Progenitor cell of endocrine pancreas (in vitro differentiated cells): ENCODE measurements around the gene BICDL1. TPM values are rescaled to one million over a fixed set of nuclear protein-coding genes. Genes with fewer than 3 reads are reported as not detected.

ENCODE experiments used
- DNase-seq: peaks from one replicate; pipeline ENCODE4 v3.0.0; 2021; ENCODE audit warnings: low spot score; ENCODE audit not compliant: unreplicated experiment
- H3K27ac Mint-ChIP-seq: 2 replicates; pipeline ENCODE4 v1.8.0; 2021; ENCODE audit warnings: mild to moderate bottlenecking, moderate library complexity, mixed read lengths
- H3K27me3 Mint-ChIP-seq: 2 replicates; pipeline ENCODE4 v1.8.0; 2021; ENCODE audit warnings: mixed read lengths
- H3K36me3 Mint-ChIP-seq: 2 replicates; pipeline ENCODE4 v1.8.0; 2022; ENCODE audit warnings: mixed read lengths; ENCODE audit not compliant: insufficient read depth
- H3K4me1 Mint-ChIP-seq: 2 replicates; pipeline ENCODE4 v1.8.0; 2021; ENCODE audit warnings: low read depth, mixed read lengths
- H3K4me3 Mint-ChIP-seq: 2 replicates; pipeline ENCODE4 v1.8.0; 2021; ENCODE audit warnings: low read depth, mild to moderate bottlenecking, moderate library complexity, mixed read lengths
- H3K9me3 Mint-ChIP-seq: 2 replicates; pipeline ENCODE4 v1.8.0; 2021; ENCODE audit warnings: low read depth, mixed read lengths
- total RNA-seq: library from RNA; stranded (reverse); gene quantifications from 2 replicates; pipeline ENCODE4 v1.2.1, GENCODE V29; 2021
- TF ChIP-seq, protein P1 (sequence below): fragments of 200-600 bp; sonication (generic); IDR thresholded peaks from one replicate; pipeline ENCODE4 v1.5.0; 2021; ENCODE audit warnings: antibody characterized with exemption, mild to moderate bottlenecking; ENCODE audit not compliant: unreplicated experiment

Gene BICDL1
- total RNA-seq, 1 donor from 2014 or later, result 11.1 TPM

GRCh38 chr12:120119271-120119973 lies 130.4 kb downstream of the BICDL1 start:
- DNase-seq, result no peak
- H3K27me3 Mint-ChIP-seq, result no peaks in the 10 kb centered on the region
- no peak overlapping the region for H3K27ac Mint-ChIP-seq
- peaks cover 4% of the 10 kb centered on the region for H3K36me3 Mint-ChIP-seq
- no peak overlapping the region for H3K4me3 Mint-ChIP-seq
- H3K9me3 Mint-ChIP-seq, result no peaks in the 10 kb centered on the region
- TF ChIP-seq, protein P1, sequence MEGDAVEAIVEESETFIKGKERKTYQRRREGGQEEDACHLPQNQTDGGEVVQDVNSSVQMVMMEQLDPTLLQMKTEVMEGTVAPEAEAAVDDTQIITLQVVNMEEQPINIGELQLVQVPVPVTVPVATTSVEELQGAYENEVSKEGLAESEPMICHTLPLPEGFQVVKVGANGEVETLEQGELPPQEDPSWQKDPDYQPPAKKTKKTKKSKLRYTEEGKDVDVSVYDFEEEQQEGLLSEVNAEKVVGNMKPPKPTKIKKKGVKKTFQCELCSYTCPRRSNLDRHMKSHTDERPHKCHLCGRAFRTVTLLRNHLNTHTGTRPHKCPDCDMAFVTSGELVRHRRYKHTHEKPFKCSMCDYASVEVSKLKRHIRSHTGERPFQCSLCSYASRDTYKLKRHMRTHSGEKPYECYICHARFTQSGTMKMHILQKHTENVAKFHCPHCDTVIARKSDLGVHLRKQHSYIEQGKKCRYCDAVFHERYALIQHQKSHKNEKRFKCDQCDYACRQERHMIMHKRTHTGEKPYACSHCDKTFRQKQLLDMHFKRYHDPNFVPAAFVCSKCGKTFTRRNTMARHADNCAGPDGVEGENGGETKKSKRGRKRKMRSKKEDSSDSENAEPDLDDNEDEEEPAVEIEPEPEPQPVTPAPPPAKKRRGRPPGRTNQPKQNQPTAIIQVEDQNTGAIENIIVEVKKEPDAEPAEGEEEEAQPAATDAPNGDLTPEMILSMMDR, result no peak
- H3K4me1 Mint-ChIP-seq, result peaks cover 25% of the 10 kb centered on the region

- Mint-ChIP-seq H3K27ac (no peak overlapping the region), H3K36me3 (no peaks in the 10 kb centered on the region), H3K4me1 (peaks cover 12% of the 10 kb centered on the region), H3K4me3 (no peak overlapping the region), H3K9me3 (no peaks in the 10 kb centered on the region), H3K27me3 (no peaks in the 10 kb centered on the region)
- TF ChIP-seq, protein P1, result no peak
- no peak for DNase-seq
Measured at GRCh38 chr12:120121343-120121742, 132.3 kb downstream of the BICDL1 start.

DNA sequence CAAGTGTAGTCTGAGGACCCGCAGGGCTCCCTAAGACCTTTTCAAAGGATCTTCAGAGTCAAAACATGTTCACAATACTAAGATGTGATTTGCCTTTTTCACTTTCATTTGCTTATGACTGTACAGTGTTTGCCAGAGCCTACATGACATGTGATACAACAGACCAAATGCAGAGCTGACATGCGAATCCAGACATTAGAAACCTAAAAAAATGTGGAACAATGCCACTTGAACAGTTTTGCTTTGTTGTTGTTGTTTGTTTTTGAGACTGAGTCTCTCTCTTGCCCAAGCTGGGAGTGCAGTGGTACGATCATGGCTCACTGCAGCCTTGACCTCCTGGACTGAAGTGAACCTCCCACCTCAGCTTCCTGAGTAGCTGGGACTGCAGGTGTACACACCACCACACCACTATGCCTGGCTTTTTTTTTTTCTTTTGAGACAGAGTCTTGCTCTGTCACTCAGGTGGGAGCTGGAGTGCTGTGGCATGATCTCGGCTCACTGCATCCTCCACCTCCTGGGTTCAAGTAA lies 132.8 kb downstream of the BICDL1 start:
- peaks cover 1% of the 10 kb centered on the region for H3K36me3 Mint-ChIP-seq
- no peaks in the 10 kb centered on the region for H3K27me3 Mint-ChIP-seq
- no peak overlapping the region for H3K27ac Mint-ChIP-seq

DNA sequence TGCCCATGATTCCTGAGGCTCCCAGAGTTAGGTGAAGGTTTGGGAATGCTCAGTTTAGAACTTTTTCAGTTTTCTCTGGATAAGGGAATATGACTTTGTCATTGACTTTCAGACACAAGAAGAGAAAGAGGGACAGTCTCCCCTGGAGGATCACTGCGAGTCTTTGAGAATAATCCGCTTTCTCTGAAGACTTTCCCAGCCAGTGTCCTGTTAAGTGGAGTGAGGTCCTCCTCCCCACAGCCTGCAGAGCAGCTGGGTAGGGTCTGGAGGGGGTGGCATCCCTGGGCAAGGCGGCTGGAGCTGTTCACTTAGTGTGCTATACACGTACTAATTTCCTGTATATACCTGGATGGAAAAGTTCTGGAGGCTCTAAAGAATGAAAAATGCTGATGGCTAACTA lies 136.0 kb downstream of the BICDL1 start:
- Mint-ChIP-seq H3K27me3 (no peaks in the 10 kb centered on the region), H3K36me3 (peaks cover 16% of the 10 kb centered on the region), H3K4me1 (no peaks in the 10 kb centered on the region), H3K9me3 (no peaks in the 10 kb centered on the region), H3K4me3 (no peak overlapping the region), H3K27ac (no peak overlapping the region)
- TF ChIP-seq, protein P1, result no peak
- no peak for DNase-seq

More for the DNA sequence above, 132.8 kb downstream of the BICDL1 start:
- TF ChIP-seq, protein P1, result no peak
- peaks cover 12% of the 10 kb centered on the region for H3K4me1 Mint-ChIP-seq
- no peak overlapping the region for H3K4me3 Mint-ChIP-seq
- no peaks in the 10 kb centered on the region for H3K9me3 Mint-ChIP-seq
- no peak for DNase-seq

GRCh38 chr12:120125792-120126634 lies 137.0 kb downstream of the BICDL1 start:
- Mint-ChIP-seq H3K4me1 (no peaks in the 10 kb centered on the region), H3K27ac (no peak overlapping the region), H3K4me3 (no peak overlapping the region), H3K9me3 (no peaks in the 10 kb centered on the region), H3K36me3 (peaks cover 16% of the 10 kb centered on the region), H3K27me3 (no peaks in the 10 kb centered on the region)
- DNase-seq, result no peak
- TF ChIP-seq, protein P1, result no peak
